Stimulated activated CD4-positive, alpha-beta T cell treated with anti-CD3 and anti-CD28 coated beads, Interleukin-12 subunit alpha, Interleukin-12 subunit beta, amount 100 ng/mL, for 4 hours (primary cell): Measurements from ENCODE around the gene NDST4.
"Not testable (repeated sequence)": the region's sequence is repeated elsewhere in the genome, so short reads cannot be mapped to it uniquely, and the experiment has no call there.

Experiments used
- DNase-seq: peaks from one replicate; pipeline ENCODE4 v3.0.0-alpha.2; 2020

Gene NDST4

DNA sequence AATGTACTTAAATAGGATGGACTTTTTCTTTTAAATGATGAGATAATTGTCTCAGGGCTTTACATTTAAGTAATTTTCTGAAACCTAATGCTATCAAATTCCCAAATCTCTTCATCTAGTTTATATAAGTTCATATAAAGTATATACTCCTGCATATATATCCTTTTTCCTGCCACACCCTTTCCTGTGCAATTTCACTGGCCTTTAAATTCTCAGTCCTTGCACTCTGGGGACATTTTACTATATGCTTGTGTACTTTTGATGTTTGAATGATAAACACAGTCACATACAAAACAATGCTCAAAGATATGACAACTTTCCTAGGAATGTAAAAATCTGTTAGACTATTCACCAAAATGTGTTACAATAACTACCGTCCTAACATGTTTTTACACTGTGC is 60.1 kb downstream of the NDST4 start:
- DNase-seq: no peak

DNA sequence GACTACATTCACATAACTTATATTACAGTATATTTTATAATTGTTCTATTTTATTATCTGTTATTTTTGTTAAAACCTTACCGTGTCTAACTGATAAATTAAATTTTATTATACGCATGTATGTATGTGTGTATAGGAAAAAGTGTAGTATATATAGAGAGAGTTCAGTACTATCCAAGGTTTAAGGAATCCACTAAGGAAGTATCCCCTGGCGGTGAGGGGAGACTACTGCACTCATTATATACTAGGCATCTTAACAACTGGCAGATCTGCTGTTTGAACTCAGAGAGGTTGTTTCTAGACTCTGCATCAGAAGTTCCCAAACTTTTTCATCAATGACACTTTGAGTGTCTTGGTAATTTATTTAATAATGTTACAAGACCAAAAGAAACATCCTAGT is 70.9 kb downstream of the NDST4 start:
- DNase-seq: no peak

DNA sequence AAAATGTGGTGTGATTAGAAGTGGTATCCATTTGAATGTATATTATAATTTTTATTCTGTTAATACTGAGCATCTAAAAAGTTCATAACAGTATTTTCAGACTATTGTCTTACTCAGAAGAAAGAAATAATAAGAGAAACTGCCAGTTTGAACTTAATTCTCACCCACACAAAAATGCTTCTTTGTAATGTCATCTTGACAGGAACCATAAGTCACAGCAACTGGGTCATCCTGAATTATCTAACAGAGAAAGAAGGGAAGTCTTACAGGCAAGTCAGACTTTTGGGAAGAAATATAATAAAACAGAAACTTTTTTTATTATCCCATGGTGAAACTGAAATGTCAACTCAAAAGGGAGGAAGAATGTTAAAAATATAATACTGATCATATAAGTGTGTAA is 83.1 kb downstream of the NDST4 start:
- DNase-seq: no peak

DNA sequence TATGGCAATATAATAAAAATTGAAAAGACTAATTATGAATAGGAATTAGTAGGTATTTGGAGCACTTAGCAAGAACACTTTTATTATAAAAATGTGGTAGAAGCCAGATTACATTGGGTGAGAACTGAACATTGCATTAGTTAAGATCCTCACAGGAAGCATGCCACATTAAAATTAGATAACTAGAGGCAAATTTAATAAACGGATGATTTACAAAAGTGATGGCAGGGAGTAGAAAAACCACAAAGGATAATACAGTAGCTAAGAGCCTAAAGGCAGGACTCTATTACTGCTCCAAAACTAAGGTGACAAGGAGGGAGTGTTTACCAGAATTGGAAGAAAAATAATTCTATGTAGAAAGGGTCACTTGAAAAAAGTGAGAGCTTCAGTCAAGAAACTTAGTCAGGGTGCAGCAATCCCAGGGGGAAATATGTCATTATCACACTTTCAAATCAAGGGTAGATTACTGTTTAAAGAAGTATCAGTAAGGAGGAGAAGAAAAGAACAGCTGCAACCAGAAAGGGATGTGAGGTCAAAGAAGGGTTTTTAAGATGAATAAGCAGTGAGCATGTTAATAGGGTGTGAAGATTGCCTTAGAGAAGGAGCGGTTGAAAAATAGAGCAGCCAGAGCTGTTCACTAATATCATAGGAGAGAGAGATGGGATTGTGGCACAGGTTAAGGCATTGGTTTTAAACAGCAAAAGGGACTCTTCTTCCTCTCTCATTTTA is 84.6 kb downstream of the NDST4 start:
- DNase-seq: no peak

DNA sequence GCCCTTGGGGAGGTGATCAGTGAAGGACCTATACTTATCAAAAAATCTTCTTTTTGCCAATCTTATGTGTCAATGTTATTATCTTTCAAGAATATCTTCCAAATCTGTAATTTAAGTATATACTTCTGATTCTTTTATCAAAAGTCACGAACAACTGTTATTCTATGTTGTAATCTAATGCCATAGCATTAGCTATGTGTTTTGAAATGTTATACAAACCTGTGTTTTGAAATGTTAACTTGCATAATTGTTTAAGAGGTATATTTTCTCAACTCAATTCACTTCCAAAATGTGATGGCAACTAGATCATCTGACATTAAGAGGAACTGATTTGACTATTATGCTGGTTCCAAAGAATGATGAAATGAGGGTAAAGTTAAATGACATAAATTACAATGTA is 113.5 kb downstream of the NDST4 start:
- no peak for DNase-seq

DNA sequence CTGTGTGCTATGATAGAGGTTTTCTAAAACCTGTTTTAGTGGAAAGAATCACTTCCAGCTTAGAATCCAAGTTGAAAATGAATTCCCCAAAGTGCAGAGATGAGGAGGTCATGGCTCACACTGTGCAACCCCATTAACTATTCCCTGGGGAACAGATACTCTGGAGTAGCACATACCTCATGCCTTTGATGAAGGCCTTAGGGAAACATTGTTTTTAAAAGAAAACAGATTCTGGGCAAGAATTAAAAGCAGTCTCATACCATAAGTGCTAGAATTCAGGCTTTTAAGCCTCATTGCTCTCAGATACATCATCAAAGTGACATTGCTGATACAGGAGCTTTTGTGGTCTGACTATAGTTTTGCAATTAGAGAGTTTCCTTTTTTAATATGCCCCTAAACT is 115.1 kb downstream of the NDST4 start:
- DNase-seq: no peak

DNA sequence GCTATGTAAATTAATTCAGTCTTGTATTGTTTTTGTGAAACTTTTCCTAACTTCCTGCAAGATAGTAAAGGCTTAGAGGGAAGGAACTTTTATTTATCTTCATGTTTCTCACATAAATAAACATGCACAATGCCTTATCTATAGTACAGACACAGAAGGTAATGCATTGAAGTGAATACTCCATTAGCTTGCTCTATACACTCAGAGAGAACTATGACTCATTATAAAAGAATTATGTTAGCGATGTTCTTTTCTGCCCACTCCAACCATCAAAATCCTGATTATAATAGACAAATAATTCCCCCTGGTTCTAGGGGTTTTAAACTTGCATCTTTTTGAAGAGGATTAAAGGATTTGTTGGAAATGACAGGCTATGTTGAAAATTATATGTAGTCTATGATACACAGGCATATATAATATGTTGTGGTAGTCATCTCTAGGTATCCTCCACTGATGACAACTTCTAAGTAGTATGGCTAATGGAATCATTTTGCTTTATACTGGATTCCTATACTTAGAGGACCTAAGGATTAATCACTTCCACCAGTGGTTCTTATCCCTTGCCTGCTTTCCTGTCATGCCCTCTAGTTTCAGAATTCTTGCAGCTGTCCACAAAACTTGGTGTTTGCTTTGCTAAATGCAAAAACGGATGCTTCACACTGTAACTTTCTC is 115.7 kb downstream of the NDST4 start:
- no peak for DNase-seq

DNA sequence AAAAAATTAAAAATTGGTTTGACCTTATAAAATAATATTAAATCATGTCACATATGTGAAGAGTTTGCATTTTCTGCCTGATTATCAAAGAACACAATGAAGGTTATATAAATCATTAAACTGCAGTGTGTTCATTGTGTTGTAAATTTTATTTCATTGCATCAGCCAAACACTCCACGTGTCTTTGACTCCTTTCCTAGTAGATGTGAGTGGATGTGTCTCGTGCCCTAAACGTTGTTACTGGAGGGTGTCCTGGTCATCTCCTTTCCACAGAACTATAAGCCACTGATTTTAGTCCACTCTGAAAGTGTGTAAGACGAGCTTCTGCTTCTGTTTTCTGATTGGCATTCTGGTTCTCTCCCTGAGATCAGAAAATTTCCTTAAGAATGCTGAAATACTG is 127.3 kb downstream of the NDST4 start:
- DNase-seq: no peak

DNA sequence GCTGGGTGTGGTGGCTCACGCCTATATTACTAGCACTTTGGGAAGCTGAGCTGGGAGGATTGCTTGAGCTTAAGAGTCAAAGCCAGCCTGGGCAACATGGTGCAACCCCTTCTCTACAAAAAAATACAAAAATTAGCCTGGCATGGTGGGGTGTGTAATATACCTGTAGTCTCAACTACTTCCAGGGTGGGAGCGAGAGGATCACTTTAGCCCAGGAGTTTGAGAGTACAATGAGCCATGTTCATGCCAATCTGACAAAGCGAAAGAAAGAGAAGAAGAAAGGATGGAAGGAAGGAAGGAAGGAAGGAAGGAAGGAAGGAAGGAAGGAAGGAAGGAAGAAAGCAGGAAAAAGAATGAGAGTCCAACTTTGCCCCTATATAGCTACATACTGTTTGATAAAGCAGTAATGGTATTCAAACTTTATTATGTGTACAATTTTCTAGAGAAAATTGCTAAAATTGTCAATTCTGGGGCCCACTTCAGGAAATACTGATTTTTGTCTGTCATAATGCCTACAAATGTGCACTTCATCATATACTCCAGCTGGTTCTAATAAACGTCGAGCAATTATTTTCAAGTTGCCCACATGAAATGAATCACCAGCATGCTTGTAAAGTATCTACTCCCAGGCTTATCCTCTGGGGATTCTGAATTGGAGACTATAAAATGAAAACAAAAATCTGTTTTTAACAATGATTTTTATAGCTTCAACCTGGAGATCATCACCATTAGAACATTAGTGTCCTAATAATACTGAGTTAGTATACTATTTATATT is 132.3 kb downstream of the NDST4 start:
- DNase-seq: no peak

DNA sequence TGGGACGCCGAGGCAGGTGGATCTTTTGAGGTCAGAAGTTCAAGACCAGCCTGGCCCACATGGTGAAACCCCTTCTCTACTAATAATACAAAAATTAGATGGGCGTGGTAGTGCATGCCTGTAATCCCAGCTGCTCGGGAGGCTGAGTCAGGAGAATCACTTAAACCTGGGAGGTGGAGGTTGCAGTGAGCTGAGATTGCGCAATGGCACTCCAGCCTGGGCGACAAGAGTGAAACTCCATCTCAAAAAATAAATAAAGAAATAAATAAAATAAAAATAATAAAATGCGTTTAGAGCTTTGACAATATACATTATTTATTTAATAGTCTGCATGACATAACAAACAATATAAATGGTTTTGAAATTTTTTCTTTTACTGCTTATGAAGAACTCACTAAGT is 133.0 kb downstream of the NDST4 start:
- DNase-seq: not testable (repeated sequence)

DNA sequence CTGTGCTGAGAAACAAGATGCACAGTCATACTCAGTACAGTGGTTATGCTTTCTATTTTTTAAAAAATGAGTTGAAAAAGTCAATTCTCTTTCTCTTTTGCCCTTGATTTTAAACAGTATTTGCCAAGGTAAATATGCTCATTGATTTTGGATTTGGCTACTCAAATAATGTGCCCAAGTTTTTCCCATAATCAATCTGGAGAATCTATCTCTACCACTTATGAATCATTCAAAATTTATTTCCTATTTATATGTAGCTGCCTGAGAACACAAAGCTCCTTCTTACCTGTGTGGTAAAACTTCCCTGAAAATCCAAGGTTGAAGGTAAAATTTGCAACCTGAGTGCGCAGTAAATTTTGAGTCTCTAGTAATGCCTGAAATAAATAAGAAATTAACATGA is 136.5 kb downstream of the NDST4 start:
- no peak for DNase-seq

DNA sequence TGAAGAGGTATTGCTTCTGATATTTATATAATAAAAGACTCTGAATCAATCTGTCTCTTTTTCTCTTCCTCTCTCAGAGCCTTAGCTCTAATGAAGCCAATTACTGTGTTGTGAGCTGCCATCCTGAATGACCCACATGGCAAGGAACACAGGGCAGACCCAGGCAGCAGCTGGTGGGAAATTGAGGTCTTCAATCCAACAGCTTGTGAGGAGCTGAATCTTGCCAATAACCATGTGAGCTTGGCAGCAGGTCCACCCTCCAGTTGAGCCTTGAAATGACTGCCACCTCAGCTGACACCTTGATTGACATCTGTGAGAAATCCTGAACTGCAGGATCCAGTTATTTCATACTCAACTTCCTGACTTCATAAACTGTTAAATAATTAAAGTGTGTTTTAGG is 149.4 kb downstream of the NDST4 start:
- no peak for DNase-seq

DNA sequence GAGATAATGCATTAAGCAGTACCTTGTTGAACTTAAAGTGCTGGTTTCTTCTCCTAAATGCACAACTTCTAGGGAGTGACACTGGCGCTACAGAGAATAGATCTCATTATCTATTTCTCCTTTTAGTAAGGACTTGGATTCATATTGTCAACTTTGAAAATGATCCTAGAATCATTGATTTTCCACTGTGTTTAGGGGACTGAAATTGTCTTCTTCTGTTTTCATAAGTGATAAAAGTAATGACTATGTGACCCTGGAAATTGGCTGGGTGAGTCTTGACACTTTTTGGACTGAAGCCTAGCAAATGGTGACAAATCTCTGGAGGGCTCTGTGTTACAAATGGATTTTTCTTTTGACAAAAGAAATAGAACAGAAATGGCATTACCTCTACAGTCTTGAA is 167.8 kb downstream of the NDST4 start:
- DNase-seq: no peak

DNA sequence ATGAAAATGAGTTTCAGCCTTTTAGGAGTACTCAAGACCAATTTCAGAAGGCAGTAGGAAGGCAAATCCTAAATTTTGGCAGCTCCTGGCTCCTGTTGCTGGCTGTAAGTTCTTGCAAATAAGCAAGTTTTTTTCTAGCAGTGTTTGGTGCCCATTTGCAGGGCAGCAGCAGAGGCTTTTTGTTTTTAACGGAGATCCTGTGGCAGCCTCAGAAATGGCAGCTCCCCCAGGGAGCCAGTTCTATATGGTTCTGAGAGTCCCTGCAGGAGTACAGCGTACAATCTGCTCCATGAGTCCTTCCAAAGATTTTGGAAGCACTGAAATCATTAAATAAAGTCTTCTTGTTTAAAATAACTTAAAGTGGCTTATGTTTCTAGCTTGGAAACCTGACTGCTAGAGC is 171.9 kb downstream of the NDST4 start:
- DNase-seq: no peak

DNA sequence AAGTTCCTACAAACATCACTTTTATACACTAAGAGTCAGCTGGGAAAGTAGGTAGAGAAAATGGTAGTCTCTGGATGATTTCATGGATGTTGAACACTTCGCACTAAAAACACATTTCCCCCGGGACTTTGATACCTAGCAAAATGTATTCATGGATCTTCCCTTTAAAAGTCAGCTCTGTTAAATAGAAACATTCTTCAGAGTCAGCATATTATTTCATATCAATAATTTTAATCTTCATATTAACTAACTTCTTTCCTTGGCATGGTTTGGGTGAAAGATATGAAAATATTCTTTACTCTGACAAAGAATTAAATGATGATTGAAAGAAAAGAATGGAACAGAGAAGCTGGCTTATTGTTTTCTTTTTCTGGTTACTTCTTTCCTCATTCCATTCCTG is 185.5 kb downstream of the NDST4 start:
- DNase-seq: no peak

DNA sequence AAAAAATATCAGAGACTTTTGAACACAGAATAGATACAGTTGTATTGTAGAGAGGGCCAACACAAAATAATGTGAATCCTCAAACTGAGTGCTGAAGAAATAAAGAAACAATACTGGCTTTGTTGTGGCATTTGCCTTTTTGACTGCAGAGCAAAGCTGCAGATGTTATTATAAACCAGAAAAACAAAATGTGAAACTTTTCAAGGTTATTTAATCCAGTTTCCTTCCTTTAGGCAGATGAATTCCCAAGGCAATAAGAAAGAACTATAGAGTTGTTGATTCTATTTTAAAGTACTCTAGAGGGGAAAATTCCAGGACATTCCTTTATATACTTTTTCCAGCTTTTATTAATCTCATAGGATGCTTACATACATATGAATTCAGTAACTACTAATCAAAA is 186.8 kb downstream of the NDST4 start:
- DNase-seq: no peak

DNA sequence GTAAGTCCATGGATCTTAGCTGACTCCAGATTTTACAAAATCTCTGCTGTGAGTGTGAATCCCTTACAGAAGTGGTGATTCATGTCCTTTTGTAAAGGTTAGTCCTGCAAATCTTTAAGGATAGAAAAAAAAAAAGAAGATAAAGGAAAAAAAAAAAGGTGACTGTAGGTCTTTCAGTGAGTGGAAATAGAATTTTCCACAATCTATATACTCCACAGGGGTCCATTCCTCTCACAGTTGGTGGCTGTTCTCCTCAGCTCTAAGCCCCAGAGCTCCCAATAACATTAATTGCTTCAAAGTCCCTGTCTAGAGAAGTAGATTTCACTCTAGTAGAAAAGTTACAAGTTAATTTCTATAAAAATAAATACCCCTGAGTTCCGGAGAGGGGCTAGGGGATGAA is 189.1 kb downstream of the NDST4 start:
- no peak for DNase-seq

DNA sequence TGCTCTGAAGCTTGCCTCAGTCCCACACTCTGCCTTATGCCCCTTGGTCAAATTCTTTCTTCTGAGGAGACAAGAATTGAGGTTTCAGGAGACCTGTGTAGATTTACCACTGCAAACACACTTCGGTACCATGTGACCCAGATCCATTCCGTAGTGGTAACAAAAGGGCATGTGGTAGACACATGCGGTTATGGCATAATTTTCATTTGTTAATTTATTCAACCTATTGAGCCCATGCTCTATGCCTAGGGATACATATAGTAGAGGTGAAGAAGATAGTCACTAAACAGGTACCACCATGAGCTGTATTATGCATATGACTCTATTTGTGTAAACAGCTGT is 190.9 kb downstream of the NDST4 start:
- DNase-seq: no peak

DNA sequence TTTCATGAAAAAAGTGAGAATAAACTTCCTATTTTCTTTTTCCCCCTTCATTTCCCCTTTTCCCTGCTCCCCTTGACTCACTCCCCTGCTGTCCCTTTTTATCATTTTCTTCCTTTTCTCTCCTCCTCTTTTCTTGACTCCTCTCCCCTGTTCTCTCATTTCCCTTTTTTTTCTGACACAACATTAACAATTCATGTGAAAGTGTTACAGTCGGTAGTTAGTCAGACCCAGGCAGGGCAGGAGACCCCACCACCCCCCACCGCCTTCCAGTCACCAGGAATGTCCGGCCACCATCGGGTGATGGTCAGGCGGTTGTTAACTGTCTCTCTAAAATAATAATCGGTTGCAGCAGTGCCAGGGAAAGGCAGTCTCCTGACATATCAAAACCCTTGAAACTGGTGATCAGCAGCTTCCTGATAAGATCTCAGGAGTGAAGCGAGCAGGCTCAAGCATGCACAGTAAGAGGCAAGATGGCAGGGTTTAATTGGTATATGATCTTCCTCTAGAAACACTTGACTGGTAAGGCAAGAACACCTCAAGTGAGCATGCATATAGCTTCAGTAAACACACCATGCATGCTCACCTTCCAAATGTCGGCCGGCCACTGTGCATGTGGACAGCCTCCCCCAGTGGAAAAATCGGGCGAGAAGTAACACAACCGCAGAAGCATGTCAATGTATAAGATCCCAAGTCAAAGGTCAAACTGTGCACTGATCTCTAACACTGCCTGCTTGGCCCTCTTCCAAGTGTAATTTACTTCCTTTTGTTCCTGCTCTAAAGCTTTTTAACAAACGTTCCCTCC is 191.4 kb downstream of the NDST4 start:
- DNase-seq: no peak

DNA sequence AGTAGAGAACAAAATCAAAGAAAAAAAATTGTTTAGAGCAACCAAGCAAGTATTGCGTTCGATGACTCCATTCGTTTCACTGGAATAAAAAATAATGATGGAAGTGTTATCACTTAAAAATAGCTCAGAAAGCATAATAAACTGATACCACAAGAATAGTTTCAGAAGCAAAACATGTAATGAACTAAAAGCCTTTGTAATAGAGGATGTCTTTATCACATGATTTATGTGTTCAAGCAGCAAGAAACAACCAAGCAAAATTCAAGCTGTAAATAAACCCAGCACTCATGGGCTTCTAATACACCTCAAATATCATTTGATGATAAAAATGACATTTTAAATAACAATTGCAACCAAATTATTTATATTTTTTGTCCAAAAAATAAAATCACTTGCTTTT is 192.2 kb downstream of the NDST4 start:
- no peak for DNase-seq

DNA sequence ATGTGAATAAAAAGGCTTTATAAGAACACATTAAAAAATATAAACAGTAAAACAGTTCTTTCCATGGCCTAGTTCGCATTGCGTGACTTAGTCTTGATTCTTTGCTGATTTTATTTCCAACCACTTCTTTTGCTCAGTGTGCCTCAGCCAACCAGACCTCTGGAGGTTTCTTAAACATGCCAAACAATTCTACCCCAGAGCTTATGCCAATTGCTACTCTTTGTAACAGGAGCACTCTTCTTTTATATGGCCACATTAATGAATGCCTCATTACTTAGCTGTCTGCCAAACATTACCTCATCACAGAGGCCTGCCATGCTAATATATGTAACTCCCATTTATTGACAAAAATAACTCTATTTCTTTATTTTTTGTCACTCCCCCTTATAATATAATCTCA is 202.3 kb downstream of the NDST4 start:
- no peak for DNase-seq

DNA sequence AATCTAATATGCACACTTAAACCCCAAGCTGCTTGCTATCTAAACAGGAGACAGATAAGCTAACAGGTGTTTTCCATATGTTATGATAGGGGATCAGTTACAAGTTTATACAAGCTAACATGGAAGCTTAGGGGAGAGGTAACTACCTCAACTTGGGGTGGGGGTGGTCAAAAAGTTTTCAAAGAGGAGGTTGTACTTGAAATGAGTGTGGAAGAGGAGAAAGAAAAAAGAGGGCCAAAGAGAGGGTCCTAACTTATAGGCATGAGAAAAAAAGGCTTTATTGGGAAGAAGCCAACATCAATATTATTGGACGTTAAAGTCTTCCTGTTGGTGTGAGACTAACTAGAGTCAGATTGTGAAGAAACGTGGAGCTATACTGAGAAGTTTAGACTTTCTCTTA is 205.9 kb downstream of the NDST4 start:
- no peak for DNase-seq

DNA sequence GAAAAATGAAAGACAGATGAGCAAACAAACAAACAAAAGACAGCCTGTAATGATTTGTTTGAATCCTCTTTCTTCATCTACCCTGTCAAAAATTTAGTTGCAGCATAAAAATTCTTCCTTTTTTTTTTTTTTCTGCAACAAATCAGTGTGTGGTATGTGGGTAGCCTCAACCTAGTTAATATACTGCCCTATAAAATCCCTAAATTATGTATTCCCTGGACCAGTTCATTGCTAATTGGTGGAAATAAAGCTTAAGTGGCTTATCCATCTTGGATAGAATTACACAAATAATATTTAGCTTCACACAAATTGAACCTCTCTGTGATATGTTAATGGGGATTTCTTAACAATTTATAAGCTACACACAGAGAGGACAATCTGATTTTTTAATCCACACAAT is 208.4 kb downstream of the NDST4 start:
- no peak for DNase-seq

DNA sequence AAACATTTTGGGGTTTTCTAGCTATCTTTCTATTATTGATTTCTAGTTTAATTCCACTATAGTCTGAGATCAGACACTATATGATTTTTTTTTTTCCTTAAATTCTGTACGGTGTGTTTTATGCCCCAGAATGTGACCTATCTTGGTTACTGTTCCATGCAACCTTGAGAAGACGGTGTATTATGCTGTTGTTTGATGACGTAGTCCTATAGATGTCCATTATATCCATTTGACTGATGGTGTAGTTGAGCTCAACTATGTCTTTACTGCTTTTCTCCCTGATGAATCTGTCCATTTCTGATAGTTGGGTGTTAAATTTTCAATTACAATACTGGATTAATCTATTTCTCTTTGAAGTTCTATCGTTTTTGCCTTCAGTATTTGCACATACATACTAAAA is 212.5 kb downstream of the NDST4 start:
- no peak for DNase-seq
